HG03025 (cell line): ENCODE results near the gene LRP10.
A peak's percentile ranks its signal among the peaks of the same experiment; 100 is the strongest.

ENCODE experiments used
- ATAC-seq: cut with Tn5 transposase; IDR thresholded peaks from one replicate; pipeline ENCODE4 v1.9.1; 2021; ENCODE audit warnings: mild to moderate bottlenecking, moderate library complexity; ENCODE audit not compliant: unreplicated experiment, low FRiP score

Gene LRP10

DNA sequence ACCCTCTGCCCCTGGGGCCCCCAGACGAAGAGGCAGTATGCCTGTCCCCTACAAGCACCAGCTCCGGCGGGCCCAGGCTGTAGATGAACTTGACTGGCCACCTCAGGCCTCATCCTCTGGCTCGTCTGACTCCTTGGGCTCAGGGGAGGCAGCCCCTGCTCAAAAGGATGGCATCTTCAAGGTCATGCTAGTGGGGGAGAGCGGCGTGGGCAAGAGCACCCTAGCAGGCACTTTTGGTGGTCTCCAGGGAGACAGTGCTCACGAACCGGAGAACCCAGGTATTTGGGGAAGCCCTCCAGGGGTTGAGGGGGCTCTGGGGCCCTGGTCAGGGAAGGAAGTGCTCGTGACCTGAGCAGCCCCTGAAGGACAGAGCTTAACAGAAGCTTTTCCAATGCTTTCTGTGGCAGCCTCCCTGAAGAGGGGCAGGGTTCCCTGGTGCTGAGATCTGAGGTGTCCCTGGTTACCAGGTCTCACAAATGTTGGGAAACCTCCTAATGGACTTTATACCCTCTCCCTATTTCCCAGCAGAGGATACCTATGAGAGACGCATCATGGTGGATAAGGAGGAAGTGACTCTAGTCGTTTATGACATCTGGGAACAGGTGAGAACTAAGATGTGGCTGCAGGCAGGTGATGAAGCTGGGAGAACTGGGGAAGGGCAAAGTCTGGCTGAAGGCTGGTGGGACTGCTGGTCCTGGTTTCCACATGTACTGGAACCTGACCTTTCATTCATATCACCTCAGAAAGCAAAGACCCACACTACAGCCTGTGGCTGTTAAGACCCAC, 13.4 kb downstream of the LRP10 start:
- ATAC-seq: no peak

DNA sequence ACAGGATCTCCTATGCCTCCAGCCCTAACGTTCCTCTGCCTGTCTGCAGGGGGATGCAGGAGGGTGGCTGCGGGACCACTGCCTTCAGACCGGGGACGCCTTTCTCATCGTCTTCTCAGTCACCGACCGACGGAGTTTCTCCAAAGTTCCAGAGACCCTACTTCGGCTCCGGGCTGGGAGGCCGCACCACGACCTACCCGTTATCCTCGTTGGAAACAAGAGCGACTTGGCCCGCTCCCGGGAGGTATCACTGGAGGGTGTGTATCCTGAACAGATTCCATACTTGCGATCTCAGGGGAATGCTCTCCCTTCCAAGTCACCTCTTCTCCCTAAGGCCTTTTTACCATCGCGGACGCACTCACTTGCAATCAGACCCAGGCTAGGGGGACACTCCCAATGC, 14.4 kb downstream of the LRP10 start:
- no peak for ATAC-seq

GRCh38 chr14:22886500-22887259, 15.1 kb downstream of the LRP10 start:
- peak; percentile 58 for ATAC-seq

- peak; percentile 14 for ATAC-seq
These were observed 15.9 kb downstream of the LRP10 start for GRCh38 chr14:22887260-22887989.

GRCh38 chr14:22887990-22888378, 16.4 kb downstream of the LRP10 start:
- ATAC-seq: peak; percentile 34

- ATAC-seq: no peak
These were observed 17.1 kb downstream of the LRP10 start for GRCh38 chr14:22888662-22889061.

DNA sequence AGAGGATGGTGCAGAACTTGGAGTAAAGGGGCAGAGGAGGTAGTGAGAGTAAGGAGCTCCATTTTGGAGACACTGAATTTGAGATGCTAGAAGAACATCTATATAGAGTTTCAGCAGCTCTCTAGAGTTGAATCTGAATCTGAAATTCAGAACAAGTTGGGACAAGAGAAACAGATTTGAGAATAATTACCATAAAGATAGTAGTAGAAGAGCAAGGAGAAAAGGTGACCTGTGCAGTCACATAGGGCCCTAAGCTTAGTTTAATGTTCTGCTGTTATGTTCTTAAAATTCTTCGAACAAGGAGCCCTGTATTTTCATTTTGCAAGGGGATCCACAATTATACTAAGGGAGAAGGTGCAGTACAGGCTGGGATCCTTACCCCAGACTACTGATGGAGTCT, 18.9 kb downstream of the LRP10 start:
- no peak for ATAC-seq

DNA sequence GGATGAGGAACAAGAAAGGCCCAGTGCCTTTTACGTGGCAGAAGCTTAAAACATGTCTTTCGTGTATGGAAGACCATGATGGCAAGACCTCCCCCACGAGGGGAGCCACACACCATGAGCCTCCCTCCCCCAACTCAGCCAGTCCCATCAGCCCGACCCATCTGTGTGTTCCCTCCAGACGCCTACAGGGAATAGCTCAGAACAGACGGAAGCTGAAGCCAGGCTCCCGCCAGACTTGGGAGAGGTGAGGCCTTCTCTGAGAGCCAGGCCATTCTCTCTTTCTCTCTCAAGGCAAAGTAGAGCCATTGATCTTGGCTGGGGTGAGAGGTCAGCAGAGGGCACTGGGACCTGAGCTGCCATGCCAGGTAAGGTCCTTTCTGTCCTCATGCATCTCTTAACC, 20.9 kb downstream of the LRP10 start:
- ATAC-seq: no peak

DNA sequence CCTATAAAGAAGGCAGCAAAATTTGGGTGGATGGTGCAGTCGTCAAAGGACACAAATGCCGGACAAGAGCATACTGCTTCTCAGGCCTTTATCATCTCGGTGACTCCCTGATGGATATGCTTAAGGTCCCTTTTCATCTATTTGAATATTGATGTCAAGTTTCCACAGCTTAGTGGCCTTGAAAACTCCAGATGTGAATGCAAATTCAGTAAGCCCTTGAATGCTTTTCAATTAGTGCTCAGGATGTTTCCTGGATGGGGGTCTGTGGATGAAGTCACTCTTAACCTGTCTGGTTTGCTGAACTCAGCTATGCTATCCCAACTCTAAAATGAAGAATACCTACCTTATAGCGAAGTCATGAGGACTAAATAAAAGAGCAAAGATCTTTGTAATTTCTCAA, 22.2 kb downstream of the LRP10 start:
- no peak for ATAC-seq

DNA sequence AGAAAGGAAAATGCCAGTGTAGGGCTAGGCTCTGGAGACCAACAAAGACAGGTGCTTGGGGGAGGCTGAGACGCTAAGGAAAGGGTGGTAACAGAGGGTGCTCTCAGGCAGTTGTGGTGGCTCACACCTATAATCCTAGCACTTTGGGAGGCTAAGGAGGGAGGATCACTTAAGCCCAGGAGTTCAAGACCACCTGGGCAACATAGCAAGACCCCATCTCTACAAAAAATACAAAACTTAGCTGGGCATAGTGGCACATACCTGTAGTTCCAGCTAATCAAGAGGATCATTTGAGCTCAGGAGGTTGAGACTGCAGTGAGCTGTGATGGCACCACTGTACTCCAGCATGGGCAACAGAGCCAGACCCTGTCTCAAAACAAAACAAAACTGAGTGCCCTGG, 23.9 kb downstream of the LRP10 start:
- ATAC-seq: no peak

GRCh38 chr14:22896356-22896755, 24.8 kb downstream of the LRP10 start:
- no peak for ATAC-seq

DNA sequence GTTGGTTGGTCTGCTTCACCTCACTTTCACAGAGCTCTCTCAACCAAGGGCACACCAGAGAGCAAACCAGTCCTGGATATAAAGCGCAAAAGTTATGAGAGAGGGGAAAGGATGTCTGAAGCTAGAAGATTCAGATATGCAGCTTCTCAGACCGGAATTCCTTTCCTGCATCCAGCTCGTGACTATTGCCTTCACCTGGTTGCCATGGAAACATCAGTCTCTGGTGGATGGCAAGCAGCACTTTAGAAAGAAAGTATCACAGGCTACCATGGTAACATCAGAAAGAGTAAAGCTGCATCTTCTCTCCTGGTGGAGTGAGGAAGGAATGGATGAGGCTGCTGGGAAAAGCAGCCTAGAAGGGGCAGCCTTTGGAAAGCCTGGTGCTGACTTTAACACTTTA, 25.2 kb downstream of the LRP10 start:
- ATAC-seq: no peak

GRCh38 chr14:22897357-22897756, 25.8 kb downstream of the LRP10 start:
- ATAC-seq: no peak

DNA sequence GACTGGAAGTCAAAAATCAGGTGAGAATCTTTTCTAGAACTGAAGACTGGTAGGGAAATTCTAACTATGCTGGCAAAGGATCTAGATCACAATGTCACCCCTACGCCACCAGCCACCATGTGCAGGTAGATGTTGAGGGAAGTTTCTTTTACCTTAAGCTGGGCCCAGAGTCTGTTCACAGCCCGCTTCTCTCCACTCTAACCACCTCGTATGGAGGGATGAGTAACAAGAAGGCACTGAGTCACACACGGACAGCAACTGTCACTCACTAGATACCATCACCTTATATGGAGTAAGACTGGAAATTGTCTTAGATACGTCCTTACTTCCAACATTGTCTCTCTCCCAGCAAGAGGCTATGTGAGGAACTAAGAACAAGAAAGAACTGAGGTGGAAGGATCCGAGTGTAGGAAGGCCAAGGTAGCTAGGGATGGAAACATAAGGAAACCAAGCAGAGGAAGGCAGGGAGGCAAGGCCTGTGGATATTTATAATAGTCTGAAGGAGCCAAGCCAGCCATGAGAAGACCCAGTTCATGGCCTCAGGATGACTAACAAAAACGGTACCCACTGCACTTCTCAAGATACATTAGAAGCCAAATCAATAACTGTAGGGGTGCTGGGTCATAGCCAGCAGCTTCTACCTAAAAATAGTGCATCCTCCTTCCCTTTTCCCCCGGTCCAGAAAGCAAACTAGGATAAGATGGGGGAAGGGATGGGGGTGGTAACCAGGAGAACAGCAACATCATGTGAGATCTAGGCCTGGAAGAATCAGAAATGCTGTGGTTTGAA, 27.0 kb downstream of the LRP10 start:
- ATAC-seq: no peak

GRCh38 chr14:22900081-22900799, 28.7 kb downstream of the LRP10 start:
- ATAC-seq: no peak

DNA sequence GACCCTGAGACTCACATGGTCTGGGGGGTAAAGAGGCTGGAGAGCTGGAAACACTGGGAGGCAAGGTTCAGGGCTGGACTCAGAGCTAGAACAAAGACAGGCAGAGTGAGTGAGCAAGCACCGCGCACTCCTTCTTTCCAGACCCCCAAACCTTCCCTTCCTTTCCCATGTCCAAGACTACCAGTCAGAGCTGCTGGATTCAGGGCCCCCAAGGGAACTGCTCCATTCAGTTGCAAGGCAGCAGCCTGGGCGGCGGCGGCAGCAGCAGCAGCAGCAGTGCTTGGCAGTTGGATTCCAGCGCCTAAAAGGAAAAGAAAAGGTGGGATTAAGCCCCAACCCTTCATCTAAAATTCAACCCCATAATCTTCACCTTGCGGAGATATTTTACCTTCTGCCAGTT, 30.3 kb downstream of the LRP10 start:
- no peak for ATAC-seq

- ATAC-seq: no peak
These were observed 32.2 kb downstream of the LRP10 start for GRCh38 chr14:22903742-22904087.

DNA sequence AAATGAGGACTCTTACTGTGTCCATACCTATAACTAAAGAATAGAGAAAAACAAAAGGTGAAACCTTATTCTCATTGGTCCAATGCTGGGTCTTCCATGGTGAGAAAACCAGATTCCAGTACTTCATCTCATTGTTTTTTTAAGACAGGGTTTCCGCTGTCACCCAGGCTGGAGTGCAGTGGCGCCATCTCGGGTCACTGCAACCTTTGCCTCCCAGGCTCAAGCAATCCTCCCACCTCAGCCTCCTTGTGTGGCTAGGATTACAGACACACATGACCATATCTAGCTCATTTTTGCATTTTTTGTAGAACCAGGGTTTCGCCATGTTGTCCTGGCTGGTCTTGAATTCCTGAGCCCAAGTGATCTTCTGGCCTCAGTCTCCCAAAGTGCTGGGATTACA, 34.1 kb downstream of the LRP10 start:
- no peak for ATAC-seq

DNA sequence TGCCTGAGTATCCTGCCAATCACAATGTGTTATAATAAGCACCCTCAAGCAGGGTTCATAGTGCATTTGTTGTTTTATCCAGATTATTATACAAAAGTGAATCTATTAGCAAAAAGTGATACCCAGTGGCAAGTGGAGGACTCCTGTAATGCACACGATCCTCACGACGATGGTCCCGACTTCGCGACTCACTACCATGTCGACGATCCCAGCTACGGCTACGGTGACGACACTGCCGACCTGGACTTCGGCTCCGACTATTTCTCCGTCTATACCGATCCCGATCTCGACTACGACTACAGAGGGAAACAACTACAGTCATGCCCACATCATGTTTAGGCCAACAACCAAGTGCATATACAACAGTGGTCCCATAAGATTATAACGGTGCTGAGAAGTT, 34.5 kb downstream of the LRP10 start:
- ATAC-seq: no peak

DNA sequence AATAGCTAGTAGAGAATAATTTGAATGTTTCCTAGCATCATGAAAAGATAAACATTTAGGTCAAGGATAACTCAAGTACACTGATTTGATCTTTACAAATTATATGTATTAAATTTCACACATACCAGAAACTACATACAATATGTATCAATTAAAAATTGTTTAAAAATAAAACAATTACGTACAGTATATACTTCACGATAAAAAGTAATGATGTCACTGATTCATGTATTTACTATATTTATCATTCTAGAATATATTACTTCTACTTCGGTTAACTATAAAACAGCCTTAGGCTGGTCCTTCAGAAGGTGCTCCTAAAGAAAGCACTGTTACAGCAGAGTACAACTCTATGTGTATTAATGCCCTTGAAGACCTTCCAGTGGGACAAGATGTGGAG, 35.9 kb downstream of the LRP10 start:
- ATAC-seq: no peak
